Choroid plexus epithelial cell (primary cell): Measurements from ENCODE around the gene RPN1.
"Not testable (repeated sequence)": the region's sequence is repeated elsewhere in the genome, so short reads cannot be mapped to it uniquely, and the experiment has no call there.

ENCODE experiments used
- DNase-seq: peaks from one replicate; pipeline ENCODE4 v3.0.0-alpha.2; 2010; ENCODE audit warnings: low read depth
- H3K4me3 ChIP-seq: 2 replicates; pipeline ENCODE4 v1.5.1; 2011; ENCODE audit warnings: low read depth, mild to moderate bottlenecking, control low read depth, low read length, moderate library complexity
- CTCF ChIP-seq: conservative IDR thresholded peaks from 2 replicates; pipeline ENCODE4 v1.5.1; 2011; ENCODE audit warnings: low read depth, mild to moderate bottlenecking, control low read depth, inconsistent platforms, low read length, moderate library complexity

Gene RPN1

GRCh38 chr3:128684986-128685726, 34.5 kb upstream of the RPN1 start:
- H3K4me3 ChIP-seq = no peak overlapping the region
- no peak for TF ChIP-seq CTCF
- DNase-seq = no peak

GRCh38 chr3:128683957-128684356, 33.3 kb upstream of the RPN1 start:
- no peak for DNase-seq
- TF ChIP-seq CTCF = no peak
- H3K4me3 ChIP-seq = no peak overlapping the region

- DNase-seq = no peak
- no peak for TF ChIP-seq CTCF
These were observed 30.8 kb upstream of the RPN1 start for GRCh38 chr3:128681369-128681829.

GRCh38 chr3:128680603-128681368, 30.2 kb upstream of the RPN1 start:
- peak; percentile 100 for TF ChIP-seq CTCF
- peak; percentile 99 for DNase-seq
- H3K4me3 ChIP-seq = peak overlapping the region; percentile 72

More at GRCh38 chr3:128681369-128681829, 30.8 kb upstream of the RPN1 start:
- peak overlapping the region; percentile 72 for H3K4me3 ChIP-seq

GRCh38 chr3:128679338-128679737, 28.7 kb upstream of the RPN1 start:
- TF ChIP-seq CTCF = no peak
- no peak overlapping the region for H3K4me3 ChIP-seq

GRCh38 chr3:128675802-128676201, 25.2 kb upstream of the RPN1 start:
- H3K4me3 ChIP-seq, DNase-seq: not testable (repeated sequence)

More at GRCh38 chr3:128679338-128679737, 28.7 kb upstream of the RPN1 start:
- DNase-seq = no peak

- no peak for TF ChIP-seq CTCF
- no peak for DNase-seq
- H3K4me3 ChIP-seq = no peak overlapping the region
These were observed 23.7 kb upstream of the RPN1 start for GRCh38 chr3:128674161-128674784.
